IPS DF 19.7 (cell line): ENCODE results near the gene EIF4EBP2.

ENCODE experiments used
- DNase-seq: peaks from one replicate; pipeline ENCODE4 v3.0.0-alpha.2; 2013; ENCODE audit warnings: low read depth, low spot score

Gene EIF4EBP2

GRCh38 chr10:70378122-70378521, 25.8 kb upstream of the EIF4EBP2 start:
- DNase-seq: no peak

GRCh38 chr10:70379581-70380176, 24.3 kb upstream of the EIF4EBP2 start:
- no peak for DNase-seq

GRCh38 chr10:70380350-70381135, 23.4 kb upstream of the EIF4EBP2 start:
- DNase-seq: no peak

GRCh38 chr10:70381471-70382421, 22.2 kb upstream of the EIF4EBP2 start:
- no peak for DNase-seq

- no peak for DNase-seq
These were observed 12.3 kb upstream of the EIF4EBP2 start for GRCh38 chr10:70391654-70392053.

- DNase-seq: no peak
These were observed 7.8 kb upstream of the EIF4EBP2 start for GRCh38 chr10:70396140-70396539.

- no peak for DNase-seq
These were observed 4.8 kb upstream of the EIF4EBP2 start for GRCh38 chr10:70399177-70399576.

GRCh38 chr10:70403483-70404035, 386 bp upstream of the EIF4EBP2 start:
- DNase-seq: no peak

- DNase-seq: no peak
These were observed 767 bp downstream of the EIF4EBP2 start for GRCh38 chr10:70404787-70405036.

- DNase-seq: no peak
These were observed 1.3 kb downstream of the EIF4EBP2 start for GRCh38 chr10:70405037-70405824.

- DNase-seq: no peak
These were observed 5.8 kb downstream of the EIF4EBP2 start for GRCh38 chr10:70409772-70410171.

GRCh38 chr10:70410608-70411007, 6.7 kb downstream of the EIF4EBP2 start:
- no peak for DNase-seq

GRCh38 chr10:70412356-70412755, 8.4 kb downstream of the EIF4EBP2 start:
- DNase-seq: no peak

- DNase-seq: no peak
These were observed 13.6 kb downstream of the EIF4EBP2 start for GRCh38 chr10:70417568-70417967.

- no peak for DNase-seq
These were observed 14.3 kb downstream of the EIF4EBP2 start for GRCh38 chr10:70418229-70418628.

GRCh38 chr10:70418713-70419112, 14.8 kb downstream of the EIF4EBP2 start:
- DNase-seq: no peak

GRCh38 chr10:70424320-70424719, 20.4 kb downstream of the EIF4EBP2 start:
- no peak for DNase-seq

- DNase-seq: no peak
These were observed 21.2 kb downstream of the EIF4EBP2 start for GRCh38 chr10:70425096-70425495.

- no peak for DNase-seq
These were observed 22.9 kb downstream of the EIF4EBP2 start for GRCh38 chr10:70426823-70427222.

- DNase-seq: no peak
These were observed 26.8 kb downstream of the EIF4EBP2 start for GRCh38 chr10:70430493-70431445.
